Measurements from ENCODE around the gene TUBA3E. TPM values are rescaled to one million over a fixed set of nuclear protein-coding genes. Genes with fewer than 3 reads are reported as not detected.
A peak's percentile ranks its signal among the peaks of the same experiment; 100 is the strongest.
"Not testable (repeated sequence)": the region's sequence is repeated elsewhere in the genome, so short reads cannot be mapped to it uniquely, and the experiment has no call there.

TUBA3E gene
- total and polyA plus RNA-seq, 2 of the 13 experiments (the other 11 are each of a cell fraction or from before 2014, with no cell fraction given): not detected

GRCh38 chr2:130165293-130166016, 32.8 kb downstream of the TUBA3E start:
- no TSS peak for BruUV-seq (replicated peaks)
- no peaks in the 10 kb centered on the region for H3K4me1 ChIP-seq (ENCODE audit: insufficient read depth, low read length)
- no peak overlapping the region for H3K4me2 ChIP-seq (ENCODE audit: low read depth, low read length)
- no peaks in the 10 kb centered on the region for H3K9me3 ChIP-seq (ENCODE audit: low read length)
- no peak overlapping the region for H3K9ac ChIP-seq (ENCODE audit: insufficient read depth, low read depth, low read length)
- intact Hi-C loops (cut with micrococcal nuclease; ENCODE audit: unreplicated experiment): no loop called here
- no peaks in the 10 kb centered on the region for H3K27me3 ChIP-seq (ENCODE audit: control insufficient read depth in 1 of 2, insufficient read depth in 2 of 2, low read length in 2 of 2)
- WGBS (ENCODE audit: low lambda C conversion rate): 98% methylated on average over 8 of the region's 8 CpGs
- no peaks in the 10 kb centered on the region for H3K79me2 ChIP-seq (ENCODE audit: insufficient read depth, low read length)
- ChIA-PET CTCF (ENCODE audit: low intra/inter-chr PET ratio, low total read pairs) (no interaction called here), POLR2A (no interaction called here)
- H4K20me1 ChIP-seq (ENCODE audit: insufficient read depth, low read length): no peaks in the 10 kb centered on the region
- ATAC-seq (no peak), FAIRE-seq (no peak), DNase-seq (ENCODE audit: low spot score) (no peak)
- no peak overlapping the region for H2AFZ ChIP-seq (ENCODE audit: low read length)
- no peak overlapping the region for H3K27ac ChIP-seq (ENCODE audit: extremely low read length, insufficient read depth, low read length)
- peaks cover 34 to 73% of the 10 kb centered on the region in 2 experiments for H3K36me3 ChIP-seq (replicated peaks in 1 of 2; ENCODE audit: control insufficient read depth in 1 of 2, insufficient read depth in 2 of 2, low read length in 2 of 2)
- in situ Hi-C loops (cut with HindIII; ENCODE audit: extremely low pct_ligation_motif_present, low pct_unique_long_range_greater_than_20kb): no loop called here
- no peak overlapping the region for H3K4me3 ChIP-seq (replicated peaks in 1 of 3; ENCODE audit: insufficient read depth in 1 of 3, low read depth in 2 of 3, low read length in 3 of 3)
- TF ChIP-seq ZNF121 (CRISPR knock-in tag; IDR thresholded peaks at IDR 0.05): 0 out of 2 replicates have a peak, but pooled peaks have one; percentile 22
- TF ChIP-seq, protein P1, sequence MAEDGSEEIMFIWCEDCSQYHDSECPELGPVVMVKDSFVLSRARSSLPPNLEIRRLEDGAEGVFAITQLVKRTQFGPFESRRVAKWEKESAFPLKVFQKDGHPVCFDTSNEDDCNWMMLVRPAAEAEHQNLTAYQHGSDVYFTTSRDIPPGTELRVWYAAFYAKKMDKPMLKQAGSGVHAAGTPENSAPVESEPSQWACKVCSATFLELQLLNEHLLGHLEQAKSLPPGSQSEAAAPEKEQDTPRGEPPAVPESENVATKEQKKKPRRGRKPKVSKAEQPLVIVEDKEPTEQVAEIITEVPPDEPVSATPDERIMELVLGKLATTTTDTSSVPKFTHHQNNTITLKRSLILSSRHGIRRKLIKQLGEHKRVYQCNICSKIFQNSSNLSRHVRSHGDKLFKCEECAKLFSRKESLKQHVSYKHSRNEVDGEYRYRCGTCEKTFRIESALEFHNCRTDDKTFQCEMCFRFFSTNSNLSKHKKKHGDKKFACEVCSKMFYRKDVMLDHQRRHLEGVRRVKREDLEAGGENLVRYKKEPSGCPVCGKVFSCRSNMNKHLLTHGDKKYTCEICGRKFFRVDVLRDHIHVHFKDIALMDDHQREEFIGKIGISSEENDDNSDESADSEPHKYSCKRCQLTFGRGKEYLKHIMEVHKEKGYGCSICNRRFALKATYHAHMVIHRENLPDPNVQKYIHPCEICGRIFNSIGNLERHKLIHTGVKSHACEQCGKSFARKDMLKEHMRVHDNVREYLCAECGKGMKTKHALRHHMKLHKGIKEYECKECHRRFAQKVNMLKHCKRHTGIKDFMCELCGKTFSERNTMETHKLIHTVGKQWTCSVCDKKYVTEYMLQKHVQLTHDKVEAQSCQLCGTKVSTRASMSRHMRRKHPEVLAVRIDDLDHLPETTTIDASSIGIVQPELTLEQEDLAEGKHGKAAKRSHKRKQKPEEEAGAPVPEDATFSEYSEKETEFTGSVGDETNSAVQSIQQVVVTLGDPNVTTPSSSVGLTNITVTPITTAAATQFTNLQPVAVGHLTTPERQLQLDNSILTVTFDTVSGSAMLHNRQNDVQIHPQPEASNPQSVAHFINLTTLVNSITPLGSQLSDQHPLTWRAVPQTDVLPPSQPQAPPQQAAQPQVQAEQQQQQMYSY (CRISPR knock-in tag; IDR thresholded peaks at IDR 0.05): no peak

DNA sequence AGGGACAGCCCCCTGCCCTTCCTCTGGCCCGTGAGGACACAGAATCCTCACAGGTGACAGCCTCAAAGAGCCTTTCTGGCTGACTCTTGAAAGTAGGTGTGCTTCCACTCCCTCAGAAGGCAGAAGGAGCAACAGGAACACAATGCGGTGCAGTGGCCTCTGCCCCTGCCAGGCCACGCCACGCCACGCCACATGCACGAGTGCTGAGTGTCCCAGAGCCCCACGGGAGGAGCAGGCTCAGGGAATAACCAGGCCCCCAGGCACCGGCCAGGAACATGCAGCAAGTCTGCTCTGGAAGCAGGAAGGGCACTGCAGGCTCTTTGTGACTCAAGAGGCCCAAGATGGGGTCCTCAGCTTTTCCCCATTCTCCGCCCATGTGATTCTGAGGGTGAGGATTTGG, 35.3 kb downstream of the TUBA3E start:
- no peak overlapping the region for H3K4me3 ChIP-seq (replicated peaks in 1 of 3; ENCODE audit: insufficient read depth in 1 of 3, low read depth in 2 of 3, low read length in 3 of 3)
- no peak overlapping the region for H3K27ac ChIP-seq (ENCODE audit: extremely low read length, insufficient read depth, low read length)
- CTCF ChIA-PET (ENCODE audit: low intra/inter-chr PET ratio, low total read pairs): no interaction called here
- no peak overlapping the region for H2AFZ ChIP-seq (ENCODE audit: low read length)
- H3K27me3 ChIP-seq (ENCODE audit: control insufficient read depth in 1 of 2, insufficient read depth in 2 of 2, low read length in 2 of 2): no peaks in the 10 kb centered on the region
- 98% methylated on average over 7 of the region's 9 CpGs for whole genome bisulfite sequencing (ENCODE audit: low lambda C conversion rate)
- no peak overlapping the region for H3K4me2 ChIP-seq (ENCODE audit: low read depth, low read length)
- FAIRE-seq: no peak
- no peaks in the 10 kb centered on the region for H3K9me3 ChIP-seq (ENCODE audit: low read length)
- H4K20me1 ChIP-seq (ENCODE audit: insufficient read depth, low read length): no peaks in the 10 kb centered on the region
- no TSS peak for BruUV-seq (replicated peaks)
- intact Hi-C loops (cut with micrococcal nuclease; ENCODE audit: unreplicated experiment) (no loop called here), in situ Hi-C loops (cut with HindIII; ENCODE audit: extremely low pct_ligation_motif_present, low pct_unique_long_range_greater_than_20kb) (no loop called here)
- TF ChIP-seq MAZ (IDR thresholded peaks at IDR 0.05; ENCODE audit: borderline replicate concordance, low read depth, low read length): no peak
- TF ChIP-seq MAZ (CRISPR knock-in tag; IDR thresholded peaks at IDR 0.05; ENCODE audit: low read depth): no peak
- TF ChIP-seq ZMAT3 (CRISPR knock-in tag; conservative IDR thresholded peaks at IDR 0.05): no peak
- TF ChIP-seq, protein P2, sequence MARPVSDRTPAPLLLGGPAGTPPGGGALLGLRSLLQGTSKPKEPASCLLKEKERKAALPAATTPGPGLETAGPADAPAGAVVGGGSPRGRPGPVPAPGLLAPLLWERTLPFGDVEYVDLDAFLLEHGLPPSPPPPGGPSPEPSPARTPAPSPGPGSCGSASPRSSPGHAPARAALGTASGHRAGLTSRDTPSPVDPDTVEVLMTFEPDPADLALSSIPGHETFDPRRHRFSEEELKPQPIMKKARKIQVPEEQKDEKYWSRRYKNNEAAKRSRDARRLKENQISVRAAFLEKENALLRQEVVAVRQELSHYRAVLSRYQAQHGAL (CRISPR knock-in tag; IDR thresholded peaks at IDR 0.05; ENCODE audit: not compliant biosample characterization): no peak
- H3K4me1 ChIP-seq (ENCODE audit: insufficient read depth, low read length): no peaks in the 10 kb centered on the region
- POLR2A ChIA-PET: no interaction called here
- H3K9ac ChIP-seq (ENCODE audit: insufficient read depth, low read depth, low read length): no peak overlapping the region
- ATAC-seq: no peak
- H3K36me3 ChIP-seq (replicated peaks in 1 of 2; ENCODE audit: control insufficient read depth in 1 of 2, insufficient read depth in 2 of 2, low read length in 2 of 2): peaks cover 33 to 63% of the 10 kb centered on the region in 2 experiments
- no peak for DNase-seq (ENCODE audit: low spot score)
- no peaks in the 10 kb centered on the region for H3K79me2 ChIP-seq (ENCODE audit: insufficient read depth, low read length)

- H3K79me2 ChIP-seq (ENCODE audit: insufficient read depth, low read length); H3K4me1 ChIP-seq (ENCODE audit: insufficient read depth, low read length); BruUV-seq (replicated peaks); H3K27me3 ChIP-seq (ENCODE audit: control insufficient read depth in 1 of 2, insufficient read depth in 2 of 2, low read length in 2 of 2); FAIRE-seq; intact Hi-C loops (cut with micrococcal nuclease; ENCODE audit: unreplicated experiment); ATAC-seq; H3K4me2 ChIP-seq (ENCODE audit: low read depth, low read length); in situ Hi-C loops (cut with HindIII; ENCODE audit: extremely low pct_ligation_motif_present, low pct_unique_long_range_greater_than_20kb); H2AFZ ChIP-seq (ENCODE audit: low read length); H3K9ac ChIP-seq (ENCODE audit: insufficient read depth, low read depth, low read length); H3K9me3 ChIP-seq (ENCODE audit: low read length); H3K4me3 ChIP-seq (replicated peaks in 1 of 3; ENCODE audit: insufficient read depth in 1 of 3, low read depth in 2 of 3, low read length in 3 of 3); H4K20me1 ChIP-seq (ENCODE audit: insufficient read depth, low read length); CTCF ChIA-PET (ENCODE audit: low intra/inter-chr PET ratio, low total read pairs); DNase-seq (ENCODE audit: low spot score); H3K27ac ChIP-seq (ENCODE audit: extremely low read length, insufficient read depth, low read length); POLR2A ChIA-PET: not testable (repeated sequence)
- H3K36me3 ChIP-seq (replicated peaks in 1 of 2; ENCODE audit: control insufficient read depth in 1 of 2, insufficient read depth in 2 of 2, low read length in 2 of 2): peaks cover 31 to 58% of the 10 kb centered on the region in 2 experiments
- 99% methylated on average over 6 of the region's 7 CpGs for WGBS (ENCODE audit: low lambda C conversion rate)
Observed at GRCh38 chr2:130162486-130162885, 35.8 kb downstream of the TUBA3E start.

All from HepG2 (cell line).